ENCODE results near the gene KIF2C. TPM values are rescaled to one million over a fixed set of nuclear protein-coding genes. Genes with fewer than 3 reads are reported as not detected.

KIF2C gene
- polyA plus RNA-seq, 1 of the 3 experiments (the other 2 are of a cell fraction) = 20.7 TPM

DNA sequence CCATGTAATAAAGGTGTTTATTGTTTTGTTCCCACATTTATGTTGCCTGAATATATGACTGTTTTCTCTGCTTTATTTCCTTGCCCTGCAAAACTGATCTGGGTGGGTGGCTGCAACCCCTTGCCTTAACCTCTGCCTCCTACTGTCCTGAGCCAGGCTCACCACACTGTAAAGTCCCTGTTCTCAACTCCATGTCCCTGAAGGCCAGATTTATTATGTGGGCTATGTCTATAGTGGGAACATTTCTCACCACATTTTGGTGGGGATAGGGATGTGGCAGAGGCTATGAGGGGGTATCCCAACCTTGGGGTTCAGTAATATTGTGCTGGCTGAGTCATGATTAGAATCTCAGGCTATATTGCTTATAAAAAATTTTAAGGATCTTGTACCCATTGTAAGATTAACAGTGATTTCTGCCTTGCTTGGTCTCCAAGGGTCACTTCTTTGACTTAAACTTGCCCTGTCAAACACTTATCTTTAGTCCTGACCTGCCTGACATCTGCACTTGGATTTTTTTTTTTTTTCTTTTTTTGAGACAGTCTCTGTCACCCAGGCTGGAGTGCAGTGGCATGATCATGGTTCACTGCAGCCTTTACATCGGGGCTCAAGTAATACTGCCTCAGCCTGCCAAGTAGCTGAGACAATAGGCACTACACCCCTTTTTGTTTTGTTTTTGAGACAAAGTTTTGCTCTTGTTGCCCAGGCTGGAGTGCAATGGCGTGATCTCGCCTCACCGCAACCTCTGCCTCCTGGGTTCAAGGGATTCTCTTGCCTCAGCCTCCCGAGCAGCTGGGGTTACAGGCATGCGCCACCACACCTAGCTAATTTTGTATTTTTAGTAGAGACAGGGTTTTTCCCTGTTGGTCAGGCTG, 39.3 kb downstream of the KIF2C start:
- Histone ChIP-seq H4K20me1 (ENCODE audit: insufficient read depth) (peaks cover 41% of the 10 kb centered on the region), H3K9me2 (no peaks in the 10 kb centered on the region), H3K9ac (no peak overlapping the region), H3K4me3 (ENCODE audit: low read depth in 2 of 2, low read length in 1 of 2) (no peak overlapping the region), H3K27ac (ENCODE audit: low read depth in 2 of 2, low read length in 1 of 2) (no peak overlapping the region), H3K79me2 (ENCODE audit: insufficient read depth) (peaks cover 56% of the 10 kb centered on the region), H3K27me3 (ENCODE audit: insufficient read depth) (no peaks in the 10 kb centered on the region), H3K4me1 (ENCODE audit: control insufficient read depth in 1 of 2, insufficient read depth in 2 of 2, low read depth in 1 of 2, low read length in 1 of 2) (peaks cover 14 to 20% of the 10 kb centered on the region in 2 experiments; a peak in 3 of 4 replicates), H2AFZ (ENCODE audit: low read depth) (no peak overlapping the region), H3K36me3 (replicated peaks in 1 of 2; ENCODE audit: control insufficient read depth in 1 of 2, insufficient read depth in 2 of 2, low read length in 1 of 2) (peaks cover 22 to 58% of the 10 kb centered on the region in 2 experiments), H3F3A (replicated peaks; ENCODE audit: insufficient read depth) (peaks cover 69% of the 10 kb centered on the region), H3K4me2 (peak overlapping the region; percentile 98), H3K9me3 (no peaks in the 10 kb centered on the region)
- DNase-seq = no peak
- POLR2A ChIA-PET = interaction anchor here (0.6 kb wide), 1 partner anchor 36 kb away, joined by 3 read pairs; no protein-coding TSS in a partner anchor
- CTCF ChIA-PET = interaction anchor here (1.3 kb wide), 1 partner anchor 21 kb away, joined by 4 read pairs; the partner anchor contains the start of gene PLK3
- TF ChIP-seq USF1 (IDR thresholded peaks at IDR 0.05; ENCODE audit: borderline replicate concordance, low read depth) = no peak
- TF ChIP-seq RFX5 (IDR thresholded peaks at IDR 0.05; ENCODE audit: low read length) = no peak
- TF ChIP-seq SMC3 (IDR thresholded peaks at IDR 0.05; ENCODE audit: low read depth, low read length) = no peak
- TF ChIP-seq CTCF (IDR thresholded peaks at IDR 0.05) = no peak
- no peak for TF ChIP-seq GATA2 (CRISPR knock-in tag; IDR thresholded peaks at IDR 0.05)
- no peak for TF ChIP-seq ELF1 (IDR thresholded peaks at IDR 0.05)
- TF ChIP-seq, protein P1, sequence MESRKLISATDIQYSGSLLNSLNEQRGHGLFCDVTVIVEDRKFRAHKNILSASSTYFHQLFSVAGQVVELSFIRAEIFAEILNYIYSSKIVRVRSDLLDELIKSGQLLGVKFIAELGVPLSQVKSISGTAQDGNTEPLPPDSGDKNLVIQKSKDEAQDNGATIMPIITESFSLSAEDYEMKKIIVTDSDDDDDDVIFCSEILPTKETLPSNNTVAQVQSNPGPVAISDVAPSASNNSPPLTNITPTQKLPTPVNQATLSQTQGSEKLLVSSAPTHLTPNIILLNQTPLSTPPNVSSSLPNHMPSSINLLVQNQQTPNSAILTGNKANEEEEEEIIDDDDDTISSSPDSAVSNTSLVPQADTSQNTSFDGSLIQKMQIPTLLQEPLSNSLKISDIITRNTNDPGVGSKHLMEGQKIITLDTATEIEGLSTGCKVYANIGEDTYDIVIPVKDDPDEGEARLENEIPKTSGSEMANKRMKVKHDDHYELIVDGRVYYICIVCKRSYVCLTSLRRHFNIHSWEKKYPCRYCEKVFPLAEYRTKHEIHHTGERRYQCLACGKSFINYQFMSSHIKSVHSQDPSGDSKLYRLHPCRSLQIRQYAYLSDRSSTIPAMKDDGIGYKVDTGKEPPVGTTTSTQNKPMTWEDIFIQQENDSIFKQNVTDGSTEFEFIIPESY (IDR thresholded peaks at IDR 0.05; ENCODE audit: borderline replicate concordance, low read depth) = no peak
- TF ChIP-seq EZH2phosphoT487 (IDR thresholded peaks at IDR 0.05; ENCODE audit: borderline replicate concordance, low read depth) = no peak
- no peak for TF ChIP-seq RCOR1 (IDR thresholded peaks at IDR 0.05; ENCODE audit: low read length)
- no peak for TF ChIP-seq REST (IDR thresholded peaks at IDR 0.05; ENCODE audit: low read depth, low read length)
- TF ChIP-seq MAX (IDR thresholded peaks at IDR 0.05; ENCODE audit: low read depth) = no peak
- no peak for TF ChIP-seq MXI1 (IDR thresholded peaks at IDR 0.05; ENCODE audit: low read depth, low read length)
- no peak for TF ChIP-seq NRF1 (IDR thresholded peaks at IDR 0.05; ENCODE audit: low read depth, low read length)
- no peak for TF ChIP-seq GABPA (IDR thresholded peaks at IDR 0.05; ENCODE audit: low read depth)
- TF ChIP-seq FOSL2 (IDR thresholded peaks at IDR 0.05; ENCODE audit: borderline replicate concordance, low read depth) = no peak
- TF ChIP-seq TAF1 (IDR thresholded peaks at IDR 0.05; ENCODE audit: borderline replicate concordance, low read depth, low read length) = no peak
- no peak for TF ChIP-seq SIN3A (IDR thresholded peaks at IDR 0.05; ENCODE audit: borderline replicate concordance, low read depth, low read length)
- TF ChIP-seq POLR2AphosphoS5 (IDR thresholded peaks at IDR 0.05; ENCODE audit: low read depth, low read length) = no peak
- TF ChIP-seq EP300 (IDR thresholded peaks at IDR 0.05; ENCODE audit: borderline replicate concordance in 1 of 2, low read depth in 1 of 2, low read length in 1 of 2) = no peak
- TF ChIP-seq TCF12 (IDR thresholded peaks at IDR 0.05) = no peak
- WGBS (ENCODE audit: low lambda C conversion rate) = 99% methylated on average over 5 of the region's 6 CpGs
